Activated CD4-positive, CD25-positive, alpha-beta regulatory T cell (primary cell): ENCODE data around the gene SNTN.

Experiments
- DNase-seq, 4 experiments: peaks; one replicate each; lab custom pipeline; 2025; lab: John Stamatoyannopoulos, UW

The SNTN gene

DNA sequence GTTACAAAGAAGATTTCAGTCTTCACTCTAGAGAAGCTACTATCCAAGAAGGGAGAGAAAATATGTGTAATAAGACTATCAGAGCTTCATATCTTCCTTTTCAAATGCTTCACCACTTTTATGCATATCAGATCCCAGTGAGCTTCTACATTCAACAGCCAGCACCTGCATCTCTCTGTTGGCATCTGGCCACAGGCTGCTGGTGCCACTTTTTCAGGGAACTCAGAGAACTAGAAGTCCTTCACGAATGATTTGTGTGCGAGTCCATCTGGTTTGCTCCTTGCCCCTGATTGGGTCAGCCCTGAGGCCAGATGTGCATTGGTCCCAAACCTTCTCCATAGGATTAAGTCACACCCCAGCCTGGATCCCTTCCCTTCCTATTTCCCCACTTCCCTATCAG lies 22.1 kb downstream of the SNTN start:
- DNase-seq, result no peak

DNA sequence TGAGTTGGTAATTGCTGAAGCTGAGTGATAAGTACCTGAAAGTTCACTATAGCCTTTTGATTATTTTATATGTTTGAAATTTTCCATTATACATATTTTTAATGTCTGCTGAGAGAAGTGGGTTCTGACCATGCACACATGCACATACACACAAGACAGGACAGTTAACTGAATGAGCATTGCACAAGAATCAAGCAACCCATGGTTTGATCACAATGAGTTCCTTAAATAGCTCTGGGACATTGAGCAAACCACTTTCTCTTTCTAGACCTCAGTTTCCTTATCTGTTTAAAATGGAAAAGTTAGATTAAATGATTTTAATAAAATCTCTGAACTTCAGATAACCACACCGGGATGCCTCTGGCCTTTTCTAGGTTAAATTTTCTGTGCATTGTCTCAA lies 26.7 kb downstream of the SNTN start:
- DNase-seq, result no peak

DNA sequence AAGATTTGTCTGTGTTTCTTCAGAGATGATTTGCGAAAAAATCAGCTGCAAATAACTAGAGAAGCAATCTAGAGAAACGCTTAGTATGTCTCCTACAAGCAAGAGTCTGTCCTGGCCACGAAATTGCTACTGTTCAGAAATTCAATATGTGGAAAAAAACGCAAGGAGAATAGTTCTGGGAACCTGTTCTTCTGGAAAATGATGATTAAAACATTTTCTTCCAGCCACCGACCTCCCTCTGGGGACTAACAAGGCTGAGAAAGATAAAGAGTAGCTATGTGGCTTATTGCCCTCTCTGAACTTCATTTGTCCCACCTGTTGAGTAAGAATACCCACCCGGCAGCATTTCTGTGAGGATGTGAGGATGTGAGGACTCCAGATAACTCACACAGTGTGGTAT lies 31.6 kb downstream of the SNTN start:
- DNase-seq, result no peak

DNA sequence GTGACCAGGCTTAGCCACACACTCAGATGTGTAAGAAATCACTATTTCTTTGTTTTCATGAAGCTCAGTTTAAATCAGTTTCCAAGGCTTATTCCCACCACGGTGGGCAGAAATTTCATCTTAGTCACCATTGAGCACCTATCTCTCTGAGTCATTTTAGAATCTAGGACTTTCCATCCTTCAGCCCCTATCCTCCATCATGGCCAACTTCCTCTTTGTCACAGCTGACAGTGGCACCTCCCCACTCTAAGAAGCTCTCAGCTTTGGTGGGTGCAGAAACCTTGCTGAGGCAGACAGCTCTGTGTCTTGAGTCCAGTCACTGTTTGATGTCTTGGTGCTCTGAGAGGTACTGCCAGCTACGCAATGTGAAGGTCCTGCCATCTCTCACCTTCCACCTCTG lies 32.9 kb downstream of the SNTN start:
- no peak for DNase-seq

DNA sequence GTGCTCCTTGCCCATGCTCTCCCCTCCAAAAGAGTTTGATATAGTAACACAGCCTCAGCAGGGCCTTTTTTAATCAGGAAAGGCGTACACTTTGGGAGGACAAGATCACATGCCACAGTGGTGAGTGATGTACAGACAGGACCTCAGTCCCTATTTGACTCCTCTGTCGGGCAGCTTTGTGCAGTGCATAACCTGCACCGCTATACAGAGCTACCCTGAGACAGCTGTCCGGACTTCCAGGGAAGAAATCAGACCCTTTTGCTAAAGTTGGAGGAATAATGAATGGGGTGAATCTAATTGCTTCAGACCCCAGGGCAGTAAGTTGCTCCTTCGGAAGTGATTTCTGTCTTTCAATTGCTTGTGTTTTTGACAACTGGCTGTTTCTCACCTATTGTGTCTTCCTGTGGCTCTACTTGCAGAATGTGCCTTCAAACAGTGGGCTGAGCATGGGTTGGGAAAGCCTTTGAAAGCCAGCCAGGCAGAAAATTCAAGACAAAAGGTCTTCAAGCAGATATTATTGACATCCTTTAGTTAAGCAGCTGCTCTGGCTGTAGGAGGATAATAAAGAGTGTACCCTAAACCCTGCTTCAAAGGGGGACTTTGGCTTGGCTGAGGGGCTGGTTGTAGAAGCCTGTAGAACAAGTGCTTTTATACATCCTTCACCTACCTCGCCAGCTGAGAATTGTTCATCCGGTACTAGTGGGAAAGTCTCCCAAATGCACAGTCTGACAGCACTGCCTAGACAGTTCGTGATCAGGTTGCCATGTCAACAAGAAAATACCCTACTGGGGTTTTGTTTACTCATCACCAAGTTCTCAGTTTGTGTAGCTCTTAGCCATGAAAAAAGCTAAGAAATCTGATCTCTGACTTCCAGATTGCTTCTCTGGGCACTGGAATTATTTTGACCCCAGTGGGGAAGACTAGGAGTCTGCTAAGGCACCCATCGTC lies 35.1 kb downstream of the SNTN start:
- no peak for DNase-seq

DNA sequence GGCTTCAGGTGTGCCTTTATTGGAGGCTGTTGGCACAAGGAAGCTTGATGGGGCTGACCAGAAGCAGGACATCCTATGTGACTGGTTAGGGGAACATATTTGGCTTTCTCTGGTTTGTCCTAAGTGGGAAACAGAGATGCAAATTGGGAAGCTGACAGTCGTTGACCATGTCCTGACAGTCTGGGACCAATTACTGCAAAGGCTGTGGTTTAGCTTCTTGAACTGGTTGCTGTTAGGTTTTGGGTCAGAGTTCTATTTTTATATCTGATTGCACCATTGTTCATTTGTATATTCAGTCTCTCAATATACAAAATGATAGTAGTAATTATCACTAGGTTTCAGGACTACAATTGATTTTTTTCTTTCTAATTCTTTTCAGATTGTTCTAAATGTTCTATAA lies 36.8 kb downstream of the SNTN start:
- DNase-seq, result no peak

DNA sequence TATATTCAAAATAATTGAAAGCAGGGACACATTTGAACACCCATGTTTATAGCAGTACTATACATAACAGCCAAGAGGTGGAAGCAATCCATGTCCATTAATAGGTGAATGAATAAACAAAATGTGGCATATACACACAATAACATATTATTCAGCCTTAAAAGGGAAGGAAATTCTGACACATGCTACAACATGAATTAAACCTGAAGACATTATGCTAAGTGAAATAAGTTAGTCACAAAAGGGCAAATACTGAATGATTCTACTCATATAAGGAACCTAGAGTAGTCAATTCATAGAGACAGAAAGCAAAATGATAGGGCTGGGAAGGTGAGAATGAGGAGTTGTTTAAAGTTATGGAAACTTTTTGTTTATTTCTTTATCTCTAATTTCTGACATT lies 40.9 kb downstream of the SNTN start:
- DNase-seq, result no peak

DNA sequence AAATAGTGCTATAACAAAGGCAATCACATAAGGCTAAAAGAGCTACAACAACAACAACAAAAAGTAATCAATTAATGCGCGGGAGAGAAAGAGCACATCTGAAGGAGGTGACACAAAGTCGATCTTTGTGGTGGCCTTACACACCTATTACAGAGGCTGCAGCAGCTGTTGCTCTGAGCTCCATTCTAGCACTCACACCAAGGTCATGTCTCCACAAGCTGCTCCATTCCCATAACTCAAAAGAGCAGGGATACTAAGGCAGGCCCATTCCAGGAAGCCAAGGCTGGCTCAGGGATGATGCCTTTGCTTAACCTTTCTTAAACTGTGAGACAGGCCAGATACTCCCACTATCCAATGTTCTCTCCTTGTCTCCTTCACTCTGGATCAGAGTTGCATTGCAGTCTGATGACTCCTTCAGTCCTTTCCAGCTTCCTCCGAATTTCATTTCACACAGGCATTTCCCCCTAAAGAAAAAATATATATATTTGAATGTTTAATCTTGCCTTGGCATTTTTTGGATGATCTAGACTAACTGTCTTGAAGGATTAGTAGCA lies 52.7 kb downstream of the SNTN start:
- DNase-seq, result no peak

DNA sequence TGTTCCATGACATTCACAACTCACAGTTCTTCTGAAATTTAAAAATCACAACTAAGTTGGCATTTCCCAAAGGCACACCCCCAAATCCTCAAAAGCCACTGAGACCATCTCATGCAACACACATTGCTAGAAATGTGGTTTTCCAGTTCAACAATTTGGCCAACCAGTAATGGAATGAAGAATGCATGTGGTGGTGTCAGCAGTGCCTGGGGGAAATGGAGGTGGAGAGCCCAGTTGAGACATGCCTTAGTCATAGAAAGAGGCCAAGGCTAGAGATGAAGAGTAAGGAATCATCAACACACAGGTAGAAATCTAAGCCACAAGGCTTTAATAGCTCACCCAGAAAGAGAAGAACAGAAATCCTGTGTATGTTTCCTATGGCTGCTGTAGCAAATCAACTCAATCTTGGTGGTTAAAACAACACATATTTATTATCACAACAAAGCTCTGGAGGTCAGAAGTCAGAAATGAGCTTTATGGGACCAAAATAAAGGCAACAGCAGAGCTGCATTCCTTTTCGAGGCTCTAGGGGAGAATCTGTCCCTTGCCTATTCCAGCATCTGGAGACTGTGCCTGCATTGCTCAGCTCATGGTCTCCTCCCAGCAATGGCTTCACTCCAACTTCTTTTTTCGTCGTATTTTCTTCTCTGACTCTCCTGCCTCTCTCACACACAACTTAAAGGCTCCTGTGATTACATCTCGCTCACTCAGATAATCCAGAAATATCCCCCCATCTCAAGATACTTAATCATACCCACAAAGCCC lies 54.0 kb downstream of the SNTN start:
- DNase-seq, result no peak

DNA sequence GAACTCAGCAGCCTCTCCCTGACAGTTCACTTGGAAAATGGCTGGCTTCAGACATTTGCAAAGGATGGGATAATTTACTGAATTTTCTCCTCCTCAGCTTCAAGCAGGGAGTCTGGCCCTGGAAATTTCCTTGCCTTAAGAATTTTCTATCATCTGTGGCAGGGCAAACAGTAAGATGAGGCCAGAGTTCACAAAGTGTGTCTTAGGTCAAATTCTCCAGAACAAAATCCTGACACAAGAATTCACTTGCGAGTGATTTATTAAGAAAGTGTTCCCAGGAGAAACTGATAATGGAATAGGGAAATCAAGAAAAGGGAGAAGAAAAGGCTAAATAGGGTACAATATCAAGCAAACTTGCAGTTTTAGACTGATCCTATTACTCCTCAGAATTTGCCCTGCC lies 55.3 kb downstream of the SNTN start:
- no peak for DNase-seq

DNA sequence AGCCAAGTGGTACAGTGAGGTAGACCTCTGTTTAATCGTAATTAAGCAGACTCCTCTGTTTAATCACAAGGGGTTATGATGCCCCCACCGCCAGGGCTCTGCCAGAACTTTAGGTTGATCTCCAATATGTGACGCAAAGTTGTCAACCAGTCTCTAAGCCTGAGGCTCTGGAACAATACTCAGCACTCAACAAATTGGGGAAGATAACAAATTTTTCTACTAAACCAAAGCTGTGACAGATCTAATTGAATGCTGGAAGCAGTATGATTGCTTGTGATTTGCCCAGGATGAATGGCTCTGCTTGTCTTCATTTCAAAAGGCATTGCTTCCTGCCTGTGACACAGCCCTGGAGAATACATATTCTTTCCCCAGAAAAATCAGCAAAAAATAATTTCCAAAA lies 57.1 kb downstream of the SNTN start:
- no peak for DNase-seq
